ENCODE results near the gene PRDM5.

PRDM5 gene

GRCh38 chr4:120920666-120921065 is 1.9 kb downstream of the PRDM5 start:
- no peak overlapping the region for H2BK5ac ChIP-seq (ENCODE audit: low read length)
- peaks cover 8% of the 10 kb centered on the region for H3K4me1 ChIP-seq (ENCODE audit: control insufficient read depth, low read depth, low read length)
- H3K18ac ChIP-seq (ENCODE audit: low read length) = no peak overlapping the region
- WGBS (ENCODE audit: extremely low coverage, insufficient coverage, low lambda C conversion rate) = no CpG with 5 or more reads among the region's 2 CpGs
- H3K56ac ChIP-seq (ENCODE audit: low read length) = peak overlapping the region; percentile 0
- no peaks in the 10 kb centered on the region for H3K27me3 ChIP-seq (ENCODE audit: insufficient read depth, low read length, poor library complexity)
- H2AK5ac ChIP-seq (ENCODE audit: low read length) = no peak overlapping the region
- peaks cover 3% of the 10 kb centered on the region for H3K79me2 ChIP-seq (ENCODE audit: control insufficient read depth, insufficient read depth, low read length)
- no peak overlapping the region for H3K9ac ChIP-seq (ENCODE audit: low read length)
- no peak overlapping the region for H2BK15ac ChIP-seq (replicated peaks; ENCODE audit: low read depth)
- no peak overlapping the region for H3K23ac ChIP-seq (ENCODE audit: low read length)
- no peak overlapping the region for H3K4ac ChIP-seq (ENCODE audit: low read depth, low read length)
- no peak overlapping the region for H2BK120ac ChIP-seq (ENCODE audit: low read depth, low read length)
- no peak overlapping the region for H3K27ac ChIP-seq (ENCODE audit: low read depth, low read length)
- H3K79me1 ChIP-seq (ENCODE audit: low read length) = peaks cover 2% of the 10 kb centered on the region
- H4K5ac ChIP-seq (ENCODE audit: low read length) = no peak overlapping the region
- H4K8ac ChIP-seq (ENCODE audit: low read depth, low read length) = no peak overlapping the region
- DNase-seq = no peak
- no peak overlapping the region for H3K4me2 ChIP-seq (ENCODE audit: low read length)
- H3K4me3 ChIP-seq (ENCODE audit: low read length) = no peak overlapping the region
- H3K36me3 ChIP-seq (ENCODE audit: control insufficient read depth, insufficient read depth, low read length) = no peaks in the 10 kb centered on the region

GRCh38 chr4:120919358-120919757 is 3.2 kb downstream of the PRDM5 start:
- no peak overlapping the region for H2BK15ac ChIP-seq (replicated peaks; ENCODE audit: low read depth)
- WGBS (ENCODE audit: extremely low coverage, insufficient coverage, low lambda C conversion rate) = no CpG with 5 or more reads among the region's 1 CpG
- H3K9ac ChIP-seq (ENCODE audit: low read length) = no peak overlapping the region
- peak overlapping the region; percentile 1 for H3K27ac ChIP-seq (ENCODE audit: low read depth, low read length)
- H4K5ac ChIP-seq (ENCODE audit: low read length) = no peak overlapping the region
- peak overlapping the region; percentile 15 for H4K8ac ChIP-seq (ENCODE audit: low read depth, low read length)
- no peaks in the 10 kb centered on the region for H3K36me3 ChIP-seq (ENCODE audit: control insufficient read depth, insufficient read depth, low read length)
- DNase-seq = no peak
- H3K4ac ChIP-seq (ENCODE audit: low read depth, low read length) = no peak overlapping the region
- H3K79me2 ChIP-seq (ENCODE audit: control insufficient read depth, insufficient read depth, low read length) = peaks cover 8% of the 10 kb centered on the region
- no peak overlapping the region for H3K4me3 ChIP-seq (ENCODE audit: low read length)
- no peak overlapping the region for H3K23ac ChIP-seq (ENCODE audit: low read length)
- H3K18ac ChIP-seq (ENCODE audit: low read length) = no peak overlapping the region
- H2BK120ac ChIP-seq (ENCODE audit: low read depth, low read length) = no peak overlapping the region
- H3K4me1 ChIP-seq (ENCODE audit: control insufficient read depth, low read depth, low read length) = peaks cover 8% of the 10 kb centered on the region
- H3K4me2 ChIP-seq (ENCODE audit: low read length) = no peak overlapping the region
- H2AK5ac ChIP-seq (ENCODE audit: low read length) = no peak overlapping the region
- H3K79me1 ChIP-seq (ENCODE audit: low read length) = peaks cover 7% of the 10 kb centered on the region
- H3K27me3 ChIP-seq (ENCODE audit: insufficient read depth, low read length, poor library complexity) = no peaks in the 10 kb centered on the region
- H2BK5ac ChIP-seq (ENCODE audit: low read length) = no peak overlapping the region
- H3K56ac ChIP-seq (ENCODE audit: low read length) = no peak overlapping the region

- Histone ChIP-seq H3K36me3 (ENCODE audit: control insufficient read depth, insufficient read depth, low read length) (no peaks in the 10 kb centered on the region), H2BK120ac (ENCODE audit: low read depth, low read length) (no peak overlapping the region), H3K4me3 (ENCODE audit: low read length) (no peak overlapping the region), H3K18ac (ENCODE audit: low read length) (peak overlapping the region; percentile 40), H3K56ac (ENCODE audit: low read length) (peak overlapping the region; percentile 9), H3K27ac (ENCODE audit: low read depth, low read length) (peak overlapping the region; percentile 1), H3K79me2 (ENCODE audit: control insufficient read depth, insufficient read depth, low read length) (peaks cover 8% of the 10 kb centered on the region), H3K79me1 (ENCODE audit: low read length) (peaks cover 8% of the 10 kb centered on the region), H2BK5ac (ENCODE audit: low read length) (no peak overlapping the region), H3K9ac (ENCODE audit: low read length) (no peak overlapping the region), H3K27me3 (ENCODE audit: insufficient read depth, low read length, poor library complexity) (no peaks in the 10 kb centered on the region), H3K4me1 (ENCODE audit: control insufficient read depth, low read depth, low read length) (peaks cover 8% of the 10 kb centered on the region), H3K23ac (ENCODE audit: low read length) (peak overlapping the region; percentile 10), H3K4ac (ENCODE audit: low read depth, low read length) (no peak overlapping the region), H3K4me2 (ENCODE audit: low read length) (no peak overlapping the region), H4K5ac (ENCODE audit: low read length) (no peak overlapping the region), H2BK15ac (replicated peaks; ENCODE audit: low read depth) (no peak overlapping the region), H2AK5ac (ENCODE audit: low read length) (no peak overlapping the region), H4K8ac (ENCODE audit: low read depth, low read length) (no peak overlapping the region)
- peak; percentile 16 for DNase-seq
- no CpG with 5 or more reads among the region's 2 CpGs for WGBS (ENCODE audit: extremely low coverage, insufficient coverage, low lambda C conversion rate)
Measured at GRCh38 chr4:120918788-120919187, 3.7 kb downstream of the PRDM5 start.

- H3K4ac ChIP-seq (ENCODE audit: low read depth, low read length) = no peak overlapping the region
- DNase-seq = peak; percentile 68
- no peak overlapping the region for H3K27ac ChIP-seq (ENCODE audit: low read depth, low read length)
- H3K4me1 ChIP-seq (ENCODE audit: control insufficient read depth, low read depth, low read length) = peaks cover 8% of the 10 kb centered on the region
- no peaks in the 10 kb centered on the region for H3K36me3 ChIP-seq (ENCODE audit: control insufficient read depth, insufficient read depth, low read length)
- H3K27me3 ChIP-seq (ENCODE audit: insufficient read depth, low read length, poor library complexity) = no peaks in the 10 kb centered on the region
- no peak overlapping the region for H2BK5ac ChIP-seq (ENCODE audit: low read length)
- no peak overlapping the region for H2BK15ac ChIP-seq (replicated peaks; ENCODE audit: low read depth)
- H2BK120ac ChIP-seq (ENCODE audit: low read depth, low read length) = no peak overlapping the region
- no CpG with 5 or more reads among the region's 2 CpGs for WGBS (ENCODE audit: extremely low coverage, insufficient coverage, low lambda C conversion rate)
- H3K4me2 ChIP-seq (ENCODE audit: low read length) = no peak overlapping the region
- H3K4me3 ChIP-seq (ENCODE audit: low read length) = no peak overlapping the region
- no peak overlapping the region for H4K8ac ChIP-seq (ENCODE audit: low read depth, low read length)
- no peak overlapping the region for H3K9ac ChIP-seq (ENCODE audit: low read length)
- no peak overlapping the region for H3K18ac ChIP-seq (ENCODE audit: low read length)
- H3K79me2 ChIP-seq (ENCODE audit: control insufficient read depth, insufficient read depth, low read length) = peaks cover 10% of the 10 kb centered on the region
- no peak overlapping the region for H3K56ac ChIP-seq (ENCODE audit: low read length)
- no peak overlapping the region for H4K5ac ChIP-seq (ENCODE audit: low read length)
- peaks cover 9% of the 10 kb centered on the region for H3K79me1 ChIP-seq (ENCODE audit: low read length)
- no peak overlapping the region for H3K23ac ChIP-seq (ENCODE audit: low read length)
- no peak overlapping the region for H2AK5ac ChIP-seq (ENCODE audit: low read length)
Measured at GRCh38 chr4:120918092-120918491, 4.4 kb downstream of the PRDM5 start.

GRCh38 chr4:120916937-120917336 is 5.6 kb downstream of the PRDM5 start:
- no CpG with 5 or more reads among the region's 3 CpGs for WGBS (ENCODE audit: extremely low coverage, insufficient coverage, low lambda C conversion rate)
- H2BK15ac ChIP-seq (replicated peaks; ENCODE audit: low read depth) = no peak overlapping the region
- H3K27ac ChIP-seq (ENCODE audit: low read depth, low read length) = no peak overlapping the region
- no peak for DNase-seq
- no peaks in the 10 kb centered on the region for H3K27me3 ChIP-seq (ENCODE audit: insufficient read depth, low read length, poor library complexity)
- no peak overlapping the region for H2BK120ac ChIP-seq (ENCODE audit: low read depth, low read length)
- peaks cover 12% of the 10 kb centered on the region for H3K79me2 ChIP-seq (ENCODE audit: control insufficient read depth, insufficient read depth, low read length)
- no peak overlapping the region for H2BK5ac ChIP-seq (ENCODE audit: low read length)
- no peak overlapping the region for H4K8ac ChIP-seq (ENCODE audit: low read depth, low read length)
- no peak overlapping the region for H4K5ac ChIP-seq (ENCODE audit: low read length)
- no peak overlapping the region for H3K4me3 ChIP-seq (ENCODE audit: low read length)
- H3K4ac ChIP-seq (ENCODE audit: low read depth, low read length) = no peak overlapping the region
- H2AK5ac ChIP-seq (ENCODE audit: low read length) = no peak overlapping the region
- H3K36me3 ChIP-seq (ENCODE audit: control insufficient read depth, insufficient read depth, low read length) = no peaks in the 10 kb centered on the region
- H3K79me1 ChIP-seq (ENCODE audit: low read length) = peaks cover 9% of the 10 kb centered on the region
- H3K18ac ChIP-seq (ENCODE audit: low read length) = no peak overlapping the region
- no peak overlapping the region for H3K9ac ChIP-seq (ENCODE audit: low read length)
- no peak overlapping the region for H3K23ac ChIP-seq (ENCODE audit: low read length)
- H3K4me1 ChIP-seq (ENCODE audit: control insufficient read depth, low read depth, low read length) = peaks cover 8% of the 10 kb centered on the region
- no peak overlapping the region for H3K56ac ChIP-seq (ENCODE audit: low read length)
- no peak overlapping the region for H3K4me2 ChIP-seq (ENCODE audit: low read length)

DNA sequence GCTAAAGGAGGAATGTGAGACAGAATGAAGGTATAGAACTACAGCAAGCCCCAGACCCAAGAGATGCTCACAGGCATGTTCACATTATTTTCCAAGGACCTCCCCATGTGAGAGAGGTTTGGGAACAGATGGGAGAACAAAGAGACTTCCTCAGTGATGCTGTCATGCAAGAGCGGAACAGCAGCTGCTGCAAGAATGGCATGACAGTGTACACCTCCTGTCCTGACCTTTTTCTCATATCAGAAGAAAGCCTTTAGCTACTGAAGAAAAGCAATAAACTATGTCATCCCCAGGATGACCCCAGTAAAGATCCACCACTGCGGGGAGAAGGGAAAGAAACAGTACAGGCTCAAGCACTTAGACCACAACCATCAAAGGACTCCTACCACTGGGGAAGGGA is 7.2 kb downstream of the PRDM5 start:
- WGBS (ENCODE audit: extremely low coverage, insufficient coverage, low lambda C conversion rate) = no CpG with 5 or more reads among the region's 2 CpGs

More for the DNA sequence above, 7.2 kb downstream of the PRDM5 start:
- DNase-seq = no peak
- H3K9ac ChIP-seq (ENCODE audit: low read length) = no peak overlapping the region
- H2BK5ac ChIP-seq (ENCODE audit: low read length) = no peak overlapping the region
- no peak overlapping the region for H2AK5ac ChIP-seq (ENCODE audit: low read length)
- H3K4me3 ChIP-seq (ENCODE audit: low read length) = no peak overlapping the region
- H3K36me3 ChIP-seq (ENCODE audit: control insufficient read depth, insufficient read depth, low read length) = no peaks in the 10 kb centered on the region
- no peak overlapping the region for H3K4me2 ChIP-seq (ENCODE audit: low read length)
- no peak overlapping the region for H2BK120ac ChIP-seq (ENCODE audit: low read depth, low read length)
- peaks cover 8% of the 10 kb centered on the region for H3K4me1 ChIP-seq (ENCODE audit: control insufficient read depth, low read depth, low read length)
- no peak overlapping the region for H4K5ac ChIP-seq (ENCODE audit: low read length)
- H3K27me3 ChIP-seq (ENCODE audit: insufficient read depth, low read length, poor library complexity) = no peaks in the 10 kb centered on the region
- no peak overlapping the region for H4K8ac ChIP-seq (ENCODE audit: low read depth, low read length)
- H3K79me1 ChIP-seq (ENCODE audit: low read length) = peaks cover 9% of the 10 kb centered on the region
- peaks cover 12% of the 10 kb centered on the region for H3K79me2 ChIP-seq (ENCODE audit: control insufficient read depth, insufficient read depth, low read length)
- no peak overlapping the region for H3K18ac ChIP-seq (ENCODE audit: low read length)
- H3K4ac ChIP-seq (ENCODE audit: low read depth, low read length) = no peak overlapping the region
- no peak overlapping the region for H3K56ac ChIP-seq (ENCODE audit: low read length)
- H2BK15ac ChIP-seq (replicated peaks; ENCODE audit: low read depth) = no peak overlapping the region
- H3K23ac ChIP-seq (ENCODE audit: low read length) = no peak overlapping the region
- no peak overlapping the region for H3K27ac ChIP-seq (ENCODE audit: low read depth, low read length)
